HG02938 (cell line): ENCODE measurements around the gene METRNL.
"Not testable (repeated sequence)": the region's sequence is repeated elsewhere in the genome, so short reads cannot be mapped to it uniquely, and the experiment has no call there.

Source experiments
- ATAC-seq: cut with Tn5 transposase; IDR thresholded peaks from one replicate; pipeline ENCODE4 v1.9.1; 2021; ENCODE audit warnings: mild to moderate bottlenecking, moderate library complexity; ENCODE audit not compliant: unreplicated experiment

METRNL gene

GRCh38 chr17:83134456-83134855 is 55.0 kb downstream of the METRNL start:
- ATAC-seq: not testable (repeated sequence)

GRCh38 chr17:83135692-83136091 is 56.3 kb downstream of the METRNL start:
- no peak for ATAC-seq

GRCh38 chr17:83136156-83136555 is 56.7 kb downstream of the METRNL start:
- ATAC-seq: no peak

- no peak for ATAC-seq
These were observed 57.5 kb downstream of the METRNL start for GRCh38 chr17:83136931-83137330.

GRCh38 chr17:83137523-83137922 is 58.1 kb downstream of the METRNL start:
- ATAC-seq: no peak

GRCh38 chr17:83138820-83139219 is 59.4 kb downstream of the METRNL start:
- ATAC-seq: no peak

GRCh38 chr17:83139541-83140248 is 60.3 kb downstream of the METRNL start:
- ATAC-seq: not testable (repeated sequence)

GRCh38 chr17:83140249-83140566 is 60.8 kb downstream of the METRNL start:
- not testable (repeated sequence) for ATAC-seq

- no peak for ATAC-seq
These were observed 63.2 kb downstream of the METRNL start for GRCh38 chr17:83142619-83143018.

- ATAC-seq: no peak
These were observed 64.4 kb downstream of the METRNL start for GRCh38 chr17:83143817-83144231.
